Mucosa of rectum (tissue), 2 donors: ENCODE data around the gene NXNL2.
A peak's percentile ranks its signal among the peaks of the same experiment; 100 is the strongest.

Experiments
- H3K27ac ChIP-seq, 2 donors: one replicate each; pipeline ENCODE4 v1.7.0; 2013; ENCODE audit warnings: inconsistent platforms in 2 of 2, low read depth in 2 of 2, low read length in 2 of 2
- H3K27me3 ChIP-seq, 2 donors: one replicate each; pipeline ENCODE4 v1.7.0; 2013; ENCODE audit warnings: low read length in 2 of 2; ENCODE audit not compliant: control insufficient read depth in 2 of 2, insufficient read depth in 2 of 2
- H3K36me3 ChIP-seq, 2 donors: one replicate each; pipeline ENCODE4 v1.7.0; 2013; ENCODE audit warnings: low read length in 2 of 2; ENCODE audit not compliant: control insufficient read depth in 2 of 2, insufficient read depth in 2 of 2
- H3K4me1 ChIP-seq, 2 donors: one replicate each; pipeline ENCODE4 v1.7.0; 2013; ENCODE audit warnings: low read length in 2 of 2, mild to moderate bottlenecking in 1 of 2; ENCODE audit not compliant: control insufficient read depth in 2 of 2, insufficient read depth in 2 of 2
- H3K4me3 ChIP-seq, 2 donors: one replicate each; pipeline ENCODE4 v1.7.0; 2013; ENCODE audit warnings: low read length in 2 of 2
- H3K9ac ChIP-seq, 2 donors: one replicate each; pipeline ENCODE4 v1.7.0; 2013; ENCODE audit warnings: low read length in 2 of 2, low read depth in 1 of 2, mild to moderate bottlenecking in 1 of 2
- H3K9me3 ChIP-seq, 2 donors: one replicate each; pipeline ENCODE4 v1.7.0; 2013; ENCODE audit warnings: low read length in 2 of 2; ENCODE audit not compliant: control insufficient read depth in 2 of 2
- donor health status: healthy.
- donor health status: Normal muscosa, but diverticular disease.

The NXNL2 gene

DNA sequence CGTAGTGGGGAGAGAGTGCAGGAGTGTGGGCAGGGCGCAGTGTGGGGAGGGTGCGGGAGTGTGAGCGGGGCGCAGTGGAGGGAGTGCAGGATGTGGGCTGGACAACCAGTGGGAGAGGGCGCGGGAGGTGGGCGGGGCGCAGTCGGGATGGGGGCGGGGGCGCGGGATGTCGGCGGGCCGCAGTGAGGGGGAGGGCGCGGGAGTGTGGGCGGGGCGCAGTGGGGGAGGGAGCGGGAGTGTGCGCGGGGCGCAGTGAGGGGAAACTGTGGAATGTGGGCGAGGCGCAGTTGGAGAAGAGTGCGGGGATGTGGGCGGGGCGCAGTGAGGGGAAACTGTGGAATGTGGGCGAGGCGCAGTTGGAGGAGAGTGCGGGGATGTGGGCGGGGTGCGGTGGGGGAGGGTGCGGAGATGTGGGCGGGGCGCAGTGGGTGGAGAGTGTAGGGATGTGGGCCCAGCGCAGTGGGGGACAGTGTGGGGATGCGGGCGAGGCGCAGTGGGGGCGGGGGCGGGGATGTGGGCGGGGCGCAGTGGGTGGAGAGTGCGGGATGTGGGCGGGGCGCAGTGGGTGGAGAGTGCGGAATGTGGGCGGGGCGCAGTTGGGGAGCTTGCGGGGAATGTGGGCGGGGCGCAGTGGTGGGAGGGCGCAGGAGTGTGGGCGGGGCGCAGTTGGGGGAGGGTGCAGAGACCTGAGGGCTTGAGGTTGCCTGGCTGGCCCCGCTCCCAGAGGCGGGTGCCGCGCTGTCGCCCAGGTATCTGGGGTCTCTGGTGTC, at the start of gene NXNL2:
NXNL2 (plus strand) TSS at position 723 of the 770 bp plus-strand sequence. CDS start 257 bp downstream, outside the sequence.
- Histone ChIP-seq H3K9ac (peak within 1 kb of the TSS in 1 of 2 donors; percentile 26), H3K27me3 (peaks cover 0 to 25% of the 10 kb centered on the region in 2 donors), H3K4me1 (peaks cover 10 to 11% of the 10 kb centered on the region in 2 donors), H3K4me3 (peak within 1 kb of the TSS; percentile 55 to 59), H3K27ac (peak within 1 kb of the TSS in 1 of 2 donors; percentile 42), H3K36me3 (no peaks in the 10 kb centered on the region), H3K9me3 (no peaks in the 10 kb centered on the region)

DNA sequence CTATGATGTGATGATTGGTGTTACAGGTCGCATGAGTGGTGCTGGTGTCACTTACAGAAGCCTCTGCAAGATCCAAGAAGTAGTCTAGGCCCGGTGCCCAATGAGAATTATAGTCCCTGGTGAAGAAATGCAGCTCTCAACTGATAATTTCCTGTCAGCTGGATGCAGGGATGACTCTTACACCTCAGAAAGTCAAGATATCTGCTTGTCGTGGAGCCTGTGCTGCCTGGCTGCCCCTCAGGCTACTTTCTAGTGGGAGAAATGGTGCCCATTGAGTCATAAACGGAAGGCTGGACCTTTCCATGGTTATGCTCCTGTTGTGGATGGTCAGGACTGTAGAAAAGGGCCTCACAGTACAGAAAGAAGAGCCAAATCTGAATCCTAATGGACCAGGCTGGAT, 46.8 kb upstream of the NXNL2 start:
- no peak overlapping the region for H3K9ac ChIP-seq
- no peak overlapping the region for H3K27ac ChIP-seq
- H3K4me1 ChIP-seq = no peaks in the 10 kb centered on the region
- no peaks in the 10 kb centered on the region for H3K36me3 ChIP-seq
- H3K4me3 ChIP-seq = no peak overlapping the region
- no peaks in the 10 kb centered on the region for H3K27me3 ChIP-seq
- no peaks in the 10 kb centered on the region for H3K9me3 ChIP-seq

DNA sequence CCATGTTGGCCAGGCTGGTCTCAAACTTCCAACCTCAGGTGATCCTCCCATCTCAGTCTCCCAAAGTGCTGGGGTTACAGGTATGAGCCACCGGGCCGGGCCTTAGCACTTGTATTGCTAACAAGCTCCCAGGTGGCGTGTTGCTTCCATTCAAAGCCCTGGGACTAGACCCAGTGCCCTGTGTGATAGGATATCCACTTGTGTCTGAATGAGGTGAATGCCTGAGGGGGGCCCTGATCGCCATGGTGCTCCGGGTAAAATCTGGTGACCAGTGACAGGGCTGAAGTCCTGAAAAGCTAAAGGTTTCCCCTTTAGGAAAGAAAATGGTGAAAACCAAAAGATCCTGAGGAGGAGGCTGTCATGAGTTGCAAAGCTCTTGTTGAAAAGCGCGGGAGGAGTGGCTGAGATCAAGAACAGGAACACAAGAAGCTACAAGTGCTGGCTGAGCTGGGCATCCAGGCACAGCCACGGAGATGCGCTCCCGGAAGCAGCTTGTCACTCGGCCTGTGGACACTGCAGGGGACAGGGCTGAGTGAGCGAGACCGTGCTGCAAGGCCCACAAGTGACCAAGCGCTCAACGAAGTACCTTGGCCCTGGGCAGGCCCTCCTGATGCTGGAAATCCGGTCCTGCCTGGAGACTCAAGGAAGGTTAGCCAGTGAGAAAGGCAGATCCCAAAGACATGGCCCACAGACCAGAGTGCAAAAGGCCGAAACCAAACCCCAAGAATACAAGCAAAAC, 39.8 kb upstream of the NXNL2 start:
- H3K4me3 ChIP-seq = no peak overlapping the region
- H3K36me3 ChIP-seq = no peaks in the 10 kb centered on the region
- no peak overlapping the region for H3K9ac ChIP-seq
- no peaks in the 10 kb centered on the region for H3K27me3 ChIP-seq
- H3K4me1 ChIP-seq = no peaks in the 10 kb centered on the region
- no peak overlapping the region for H3K27ac ChIP-seq
- H3K9me3 ChIP-seq = no peaks in the 10 kb centered on the region

DNA sequence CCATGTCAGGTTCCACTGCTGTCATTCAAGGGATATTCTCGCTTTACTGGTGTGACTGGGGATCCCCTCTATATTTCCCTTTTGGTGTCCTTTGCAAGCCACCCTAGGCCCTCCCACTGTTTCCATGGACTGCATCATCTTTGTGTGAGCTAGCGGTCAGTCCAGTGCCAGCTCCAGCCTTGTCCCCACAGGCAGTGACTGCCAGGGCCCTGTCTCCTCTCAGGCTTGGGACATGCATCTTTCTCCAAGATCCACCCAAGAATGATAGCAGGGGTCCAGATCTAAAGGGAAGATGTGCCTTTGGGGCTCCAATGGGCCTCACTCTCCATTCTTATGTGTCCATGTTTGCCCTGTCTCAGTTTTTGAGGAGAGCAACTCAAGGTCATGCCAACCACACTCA, 37.8 kb upstream of the NXNL2 start:
- H3K9me3 ChIP-seq = no peaks in the 10 kb centered on the region
- no peaks in the 10 kb centered on the region for H3K27me3 ChIP-seq
- no peak overlapping the region for H3K4me3 ChIP-seq
- H3K9ac ChIP-seq = no peak overlapping the region
- no peaks in the 10 kb centered on the region for H3K36me3 ChIP-seq
- no peak overlapping the region for H3K27ac ChIP-seq
- no peaks in the 10 kb centered on the region for H3K4me1 ChIP-seq

DNA sequence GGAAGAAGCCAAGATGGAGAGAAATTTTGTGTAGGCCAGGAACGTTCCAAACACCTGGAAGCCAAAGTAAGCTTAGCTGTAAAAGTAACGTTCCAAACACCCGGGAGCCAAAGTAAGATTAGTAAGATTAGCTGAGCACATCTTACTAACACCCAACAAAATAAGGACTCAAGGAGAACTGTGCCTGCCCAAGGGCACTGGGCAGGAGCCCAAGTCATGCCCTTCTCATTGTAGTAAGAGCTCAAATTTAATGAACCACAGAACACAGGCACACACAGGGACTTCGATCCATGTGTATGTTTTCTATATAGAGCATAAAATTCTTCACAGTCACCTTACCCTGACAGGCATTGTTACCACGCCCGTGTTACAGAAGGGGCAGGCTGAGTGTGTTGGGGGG, 36.1 kb upstream of the NXNL2 start:
- H3K36me3 ChIP-seq = no peaks in the 10 kb centered on the region
- H3K9ac ChIP-seq = no peak overlapping the region
- H3K4me1 ChIP-seq = no peaks in the 10 kb centered on the region
- H3K27ac ChIP-seq = no peak overlapping the region
- no peak overlapping the region for H3K4me3 ChIP-seq
- no peaks in the 10 kb centered on the region for H3K9me3 ChIP-seq
- no peaks in the 10 kb centered on the region for H3K27me3 ChIP-seq

DNA sequence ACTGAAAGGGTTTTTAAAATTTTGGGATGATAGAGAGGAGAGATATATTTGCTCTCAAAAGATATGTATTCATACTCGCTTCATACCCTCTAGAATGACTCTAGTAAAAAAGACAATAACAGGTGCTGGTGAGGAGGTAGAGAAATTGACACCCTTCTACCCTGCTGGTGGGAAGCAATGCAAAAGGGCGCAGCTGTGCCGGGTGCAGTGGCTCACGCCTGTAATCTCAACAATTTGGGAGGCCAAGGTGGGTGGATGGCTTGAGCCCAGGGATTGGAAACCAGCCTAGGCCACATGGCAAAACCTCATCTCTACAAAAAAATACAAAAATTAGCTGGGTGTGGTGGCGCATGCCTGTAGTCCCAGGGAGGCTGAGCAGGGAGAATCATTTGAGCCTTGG, 33.9 kb upstream of the NXNL2 start:
- no peaks in the 10 kb centered on the region for H3K4me1 ChIP-seq
- no peak overlapping the region for H3K9ac ChIP-seq
- H3K36me3 ChIP-seq = no peaks in the 10 kb centered on the region
- H3K4me3 ChIP-seq = no peak overlapping the region
- H3K27ac ChIP-seq = no peak overlapping the region
- no peaks in the 10 kb centered on the region for H3K9me3 ChIP-seq
- H3K27me3 ChIP-seq = no peaks in the 10 kb centered on the region

DNA sequence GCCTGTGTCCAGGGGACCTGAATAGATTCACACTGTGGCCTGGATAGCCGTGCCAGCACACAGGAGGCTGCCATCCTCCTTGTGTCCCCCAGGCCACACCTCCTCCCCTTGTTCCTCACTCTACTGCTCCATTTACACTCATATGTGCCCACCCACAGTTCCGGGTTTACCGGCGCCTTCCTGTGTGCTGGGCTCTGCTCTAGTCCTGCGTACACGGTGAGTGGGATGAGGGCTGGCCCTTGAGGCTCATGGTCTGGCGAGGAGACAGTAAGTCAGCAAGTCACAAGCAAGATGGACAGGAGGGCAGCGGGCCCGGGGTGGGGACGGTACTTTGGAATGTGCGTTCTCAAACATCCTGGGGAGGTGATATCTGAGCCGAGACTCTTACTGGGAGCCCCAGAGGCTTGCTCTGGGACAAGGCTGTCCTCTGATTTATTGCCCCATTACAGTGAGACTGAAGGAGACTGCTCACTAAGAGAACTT, 32.4 kb upstream of the NXNL2 start:
- no peak overlapping the region for H3K4me3 ChIP-seq
- no peaks in the 10 kb centered on the region for H3K4me1 ChIP-seq
- H3K27ac ChIP-seq = no peak overlapping the region
- no peaks in the 10 kb centered on the region for H3K36me3 ChIP-seq
- H3K9me3 ChIP-seq = no peaks in the 10 kb centered on the region
- H3K9ac ChIP-seq = no peak overlapping the region
- H3K27me3 ChIP-seq = no peaks in the 10 kb centered on the region

DNA sequence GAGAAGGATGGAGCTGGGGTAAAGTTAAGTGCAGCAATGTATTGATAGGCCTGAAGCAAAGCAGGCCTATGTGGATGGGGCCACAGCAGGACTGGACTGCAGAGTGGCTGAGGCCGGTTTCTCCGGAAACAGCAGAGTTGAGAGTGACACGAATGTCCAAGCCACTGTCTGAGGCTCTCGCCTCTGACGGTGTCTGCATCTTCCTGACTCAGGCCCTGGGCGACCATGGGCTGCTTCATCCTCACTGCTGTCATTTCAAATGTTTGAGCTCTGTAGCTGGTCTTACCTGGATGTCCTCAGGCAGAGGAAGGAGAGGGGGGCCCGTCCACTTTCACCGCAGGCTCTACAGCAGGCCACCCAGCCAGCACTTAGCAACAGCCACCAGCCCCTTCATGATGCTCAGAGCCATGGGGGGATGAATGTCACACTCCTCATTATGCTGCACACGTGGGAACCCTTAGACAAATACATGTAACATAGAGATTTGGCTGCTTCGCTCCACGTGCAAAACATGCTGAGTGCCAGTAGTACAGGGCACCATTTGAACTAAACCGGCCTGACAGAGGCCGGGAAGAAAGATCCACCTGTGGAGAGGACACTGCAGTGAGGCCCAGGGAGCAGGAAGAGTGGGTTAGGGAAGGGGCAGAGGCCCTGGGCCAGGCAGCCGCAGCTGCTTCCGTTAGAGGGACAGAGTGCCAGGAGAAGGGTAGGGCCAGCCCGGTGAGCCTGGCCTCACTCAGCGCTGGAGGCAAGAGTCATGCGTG, 31.7 kb upstream of the NXNL2 start:
- H3K9me3 ChIP-seq = no peaks in the 10 kb centered on the region
- no peaks in the 10 kb centered on the region for H3K27me3 ChIP-seq
- no peak overlapping the region for H3K27ac ChIP-seq
- H3K9ac ChIP-seq = no peak overlapping the region
- no peak overlapping the region for H3K4me3 ChIP-seq
- H3K36me3 ChIP-seq = no peaks in the 10 kb centered on the region
- H3K4me1 ChIP-seq = no peaks in the 10 kb centered on the region

DNA sequence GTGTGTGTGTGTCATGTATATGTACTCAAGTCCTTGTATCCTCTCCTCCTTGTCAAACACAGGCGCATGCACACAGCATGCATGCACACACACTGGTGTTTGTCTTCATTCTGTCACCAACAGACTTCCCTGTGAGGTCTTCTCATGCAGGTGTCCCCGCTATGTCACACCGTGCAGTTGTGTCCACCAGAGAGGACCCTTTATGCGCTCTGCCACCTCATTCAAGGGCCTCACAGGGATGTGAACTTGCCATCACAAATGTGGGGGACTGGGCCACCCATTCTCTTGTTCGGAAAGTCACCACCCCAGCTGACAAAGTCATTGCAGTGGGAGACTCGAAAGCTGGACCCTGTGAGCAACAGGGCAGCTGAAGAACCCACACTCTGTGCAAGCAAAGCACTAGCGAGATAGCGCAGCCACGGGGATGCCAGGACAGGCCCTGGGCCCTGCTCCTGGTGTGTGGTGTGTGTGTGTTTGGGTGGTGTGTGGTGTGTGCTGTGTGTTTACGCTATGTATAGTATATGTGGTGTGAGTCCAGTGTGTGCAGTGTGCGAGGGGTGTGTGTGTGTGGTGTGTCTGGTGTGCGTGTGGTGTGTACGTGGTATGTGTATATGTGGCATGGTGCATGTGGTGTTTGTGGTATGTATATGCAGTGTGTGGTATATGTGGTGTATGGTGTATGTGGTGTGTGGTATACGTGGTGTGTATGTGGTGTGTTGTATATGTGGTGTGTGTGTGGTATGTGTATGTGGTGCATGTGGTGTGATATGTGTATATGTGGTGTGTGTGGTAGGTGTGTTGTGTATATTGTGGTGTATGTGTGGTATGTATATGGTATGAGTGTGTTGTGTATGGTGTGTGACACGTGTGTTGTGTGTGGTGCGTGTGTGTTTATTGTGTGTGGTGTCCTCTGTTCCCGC, 30.9 kb upstream of the NXNL2 start:
- Histone ChIP-seq H3K9me3 (no peaks in the 10 kb centered on the region), H3K27ac (no peak overlapping the region), H3K4me1 (no peaks in the 10 kb centered on the region), H3K9ac (no peak overlapping the region), H3K4me3 (no peak overlapping the region), H3K36me3 (no peaks in the 10 kb centered on the region), H3K27me3 (no peaks in the 10 kb centered on the region)
